ENCODE measurements around the gene OR56A1. TPM values are rescaled to one million over a fixed set of nuclear protein-coding genes. Genes with fewer than 3 reads are reported as not detected.

Gene OR56A1
- total RNA-seq, 1 experiment from 2014 or later, result not detected

DNA sequence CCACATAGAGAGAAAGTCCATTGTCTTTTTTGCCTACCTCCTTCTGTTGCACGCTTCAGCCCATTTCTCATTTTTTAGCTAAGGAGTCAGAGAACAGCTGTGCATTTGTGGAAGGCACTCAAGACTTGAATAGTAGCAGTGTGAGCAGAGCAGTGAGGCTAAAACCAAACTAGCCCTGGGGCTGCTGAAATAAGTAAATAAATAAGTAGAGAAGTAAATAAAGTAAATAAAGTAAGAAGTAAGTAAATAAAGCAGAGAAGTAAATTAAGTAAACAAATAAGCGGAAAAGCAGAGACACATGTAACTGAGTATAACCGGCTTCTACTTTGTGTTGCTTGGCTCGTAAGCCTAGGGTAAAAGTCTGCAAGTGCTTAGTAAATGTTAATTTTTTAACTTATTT lies 41.4 kb downstream of the OR56A1 start:
- no peak for DNase-seq (ENCODE audit: low read depth)

- DNase-seq (ENCODE audit: low read depth), result no peak
Observed at GRCh38 chr11:5986885-5987284, 43.7 kb downstream of the OR56A1 start, which contains the start of gene OR52L1. OR52L1 (minus strand) TSS chr11:5986985; CDS start chr11:5986930, 55 bp downstream.

DNA sequence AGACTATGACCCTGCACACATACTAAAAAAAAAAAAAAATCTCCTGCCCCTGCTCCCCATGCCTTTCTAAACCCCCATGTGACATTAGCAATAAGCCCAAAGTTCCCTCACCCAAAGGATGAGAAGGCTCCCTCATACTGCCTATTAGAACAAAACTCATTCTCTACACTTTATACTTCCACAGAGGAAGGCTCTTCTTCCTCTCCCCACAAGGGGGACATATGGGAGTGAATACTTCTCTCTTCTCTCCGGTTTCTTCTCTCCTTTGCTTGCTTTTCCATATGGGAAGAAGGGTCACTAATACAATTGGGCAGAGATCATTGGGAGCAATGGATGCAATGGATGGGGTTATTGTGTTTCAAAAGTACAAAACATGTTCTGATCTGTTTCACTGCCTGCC lies 47.1 kb downstream of the OR56A1 start:
- no peak for DNase-seq (ENCODE audit: low read depth)

GRCh38 chr11:5973530-5973929 lies 57.0 kb downstream of the OR56A1 start:
- no peak for DNase-seq (ENCODE audit: low read depth)

Other genes with a start within 250 kb of the OR56A1 start
- gene OR52N5, start 247.4 kb downstream of the OR56A1 start, total RNA-seq (2014; rRNA removed; shearing (Covaris generic)), result not detected in 2 replicates
- not detected in 2 replicates for gene OR52N1, start 239.5 kb downstream of the OR56A1 start, total RNA-seq (2014; rRNA removed; shearing (Covaris generic))
- gene OR52N2, start 221.8 kb downstream of the OR56A1 start, total RNA-seq (2014; rRNA removed; shearing (Covaris generic)), result not detected in 2 replicates
- not detected in 2 replicates for gene OR52E6, start 188.9 kb downstream of the OR56A1 start, total RNA-seq (2014; rRNA removed; shearing (Covaris generic))
- gene OR52E8, start 173.1 kb downstream of the OR56A1 start, total RNA-seq (2014; rRNA removed; shearing (Covaris generic)), result not detected in 2 replicates
- gene OR52E4, start 150.1 kb downstream of the OR56A1 start, total RNA-seq (2014; rRNA removed; shearing (Covaris generic)), result not detected in 2 replicates
- not detected in 2 replicates for gene OR52E5, start 137.6 kb downstream of the OR56A1 start, total RNA-seq (2014; rRNA removed; shearing (Covaris generic))
- not detected in 2 replicates for gene OR56A3, start 88.5 kb downstream of the OR56A1 start, total RNA-seq (2014; rRNA removed; shearing (Covaris generic))
- gene OR56A5, start 62.3 kb downstream of the OR56A1 start, total RNA-seq (2014; rRNA removed; shearing (Covaris generic)), result not detected in 2 replicates
- not detected in 2 replicates for gene OR52L1, start 43.8 kb downstream of the OR56A1 start, total RNA-seq (2014; rRNA removed; shearing (Covaris generic))
- not detected in 2 replicates for gene OR56A4, start 23.8 kb downstream of the OR56A1 start, total RNA-seq (2014; rRNA removed; shearing (Covaris generic))
- gene OR56B4, start 76.9 kb upstream of the OR56A1 start, total RNA-seq (2014; rRNA removed; shearing (Covaris generic)), result not detected in 2 replicates
- not detected in 2 replicates for gene OR52B2, start 139.6 kb upstream of the OR56A1 start, total RNA-seq (2014; rRNA removed; shearing (Covaris generic))
- not detected in 2 replicates for gene OR52W1, start 168.5 kb upstream of the OR56A1 start, total RNA-seq (2014; rRNA removed; shearing (Covaris generic))
- not detected in 2 replicates for gene C11orf42, start 174.8 kb upstream of the OR56A1 start, total RNA-seq (2014; rRNA removed; shearing (Covaris generic))
- gene FHIP1B, start 203.9 kb upstream of the OR56A1 start, total RNA-seq (2014; rRNA removed; shearing (Covaris generic)), result 4.8 and 6.4 TPM in 2 replicates
- not detected in 2 replicates for gene CNGA4, start 208.3 kb upstream of the OR56A1 start, total RNA-seq (2014; rRNA removed; shearing (Covaris generic))
- gene CCKBR, start 229.1 kb upstream of the OR56A1 start, total RNA-seq (2014; rRNA removed; shearing (Covaris generic)), result not detected in 2 replicates

Measured in RPMI7951 (cell line).